Adrenal gland (tissue), 19 donors: ENCODE measurements around the gene IL12RB2. TPM values are rescaled to one million over a fixed set of nuclear protein-coding genes. Genes with fewer than 3 reads are reported as not detected.

Experiments
- DNase-seq, 7 donors: peaks; one replicate each; pipeline ENCODE4 v3.0.0-alpha.2; 2019 to 2020
- H3K27ac ChIP-seq, 5 donors: fragments of 200-600 bp; sonication (generic) in 4 of 5; 1 replicate in 3 of 5; 2 replicates in 2 of 5; pipeline versions ENCODE4 v1.5.1 to v1.8.0; 2016 to 2020; ENCODE audit warnings: mild to moderate bottlenecking in 1 of 5
- H3K27me3 ChIP-seq: fragments of 200-600 bp; 2 replicates; pipeline ENCODE4 v1.8.0; 2021
- H3K36me3 ChIP-seq, 2 donors: fragments of 200-600 bp; replicated peaks in 1 of 2; 1 replicate in 1 of 2; 2 replicates in 1 of 2; pipeline versions ENCODE4 v1.5.1 to v1.8.0; 2018 to 2022
- H3K4me1 ChIP-seq, 2 donors: fragments of 200-600 bp; replicated peaks in 1 of 2; 1 replicate in 1 of 2; 2 replicates in 1 of 2; pipeline versions ENCODE4 v1.5.1 to v1.8.0; 2018 to 2021
- H3K4me3 ChIP-seq, 4 donors: fragments of 200-600 bp; sonication (generic) in 3 of 4; one replicate each; pipeline ENCODE4 v1.5.1; 2016 to 2018
- H3K9me3 ChIP-seq, 3 donors: fragments of 200-600 bp; sonication (generic) in 1 of 3; replicated peaks in 1 of 3; 1 replicate in 2 of 3; 2 replicates in 1 of 3; pipeline versions ENCODE4 v1.5.1 to v1.8.0; 2016 to 2021
- CTCF ChIP-seq, 6 experiments: fragments of 450-650 bp in 4 of 6; fragments of 200-600 bp in 2 of 6; sonication (generic) in 1 of 6; IDR thresholded peaks; 1 replicate in 5 of 6; 2 replicates in 1 of 6; pipeline versions ENCODE4 v1.5.1 to v1.8.0; 2016 to 2021; ENCODE audit warnings: antibody characterized with exemption in 6 of 6, mild to moderate bottlenecking in 2 of 6, moderate library complexity in 1 of 6
- POLR2A ChIP-seq, 2 donors: fragments of 450-650 bp; IDR thresholded peaks; one replicate each; pipeline ENCODE4 v1.6.1; 2017; ENCODE audit warnings: antibody characterized with exemption in 2 of 2, mild to moderate bottlenecking in 2 of 2, moderate library complexity in 1 of 2
- WGBS, 4 donors: extraction: QIAGEN DNeasy Blood & Tissue Kit in 2 of 4; methylation state at CpG; one replicate each; pipeline versions ENCODE4 v1.1.5 to v1.1.7; 2013 to 2017; 5-methylcytosine and 5-hydroxymethylcytosine counted together
- intact Hi-C, 2 donors: fragments of 100-400 bp; cut with DNase I; formaldehyde crosslinking; loops; one replicate each; pipeline versions ENCODE4 v1.14.1 to v1.15.0; 2022 to 2023
- long read RNA-seq, 10 donors: library from polyadenylated mRNA in 3 of 10; unstranded in 2 of 10; stranded (forward) in 1 of 10; transcript quantifications; one replicate each; pipeline ENCODE4 v2.0.0 and lab custom pipeline, GENCODE V29; 2021 to 2026
- polyA plus RNA-seq, 3 donors: library from polyadenylated mRNA; stranded (reverse); fragments of 200-250 nt in 2 of 3; fragments of 350-450 nt in 1 of 3; fragmentation: Illumina TruSeq in 1 of 3; extraction: RNeasy Lipid Tissue Mini Kit (QIAGEN cat#74804) in 1 of 3; gene quantifications; one replicate each; pipeline ENCODE4 v1.2.3, GENCODE V29; 2013 to 2014
- total RNA-seq, 9 donors: library from RNA; depleted of rRNA in 4 of 9; stranded (reverse); fragments of >200 nt in 4 of 9; fragments of 120-200 nt in 1 of 9; fragmentation: NEBNext Ultra II Directional in 1 of 9; extraction: Animal tissue kit (Norgen Biotek cat#: 25700) in 1 of 9; gene quantifications; one replicate each; pipeline versions ENCODE4 v1.1.0 to v1.2.4, GENCODE V29; 2013 to 2023
- donor health status: healthy with polysubstance abuse.
- donor health status: Bipolar disorder and iron deficiency.
- donor health status: DM: yes; HTN: yes; CAD: no.
- donor health status: DM: no; HTN: no; CAD: no.
- donor health status: DM: no; HTN: no; CAD: no.
- donor health status: DM: yes; HTN: yes; CAD: no.

IL12RB2 gene
- total RNA-seq (1 to 10 TPM in 3 of 9 donors, under 1 TPM in 4, not detected in 2; 0.28 to 2.6 (median 0.81) TPM), polyA plus RNA-seq (under 1 TPM; 0.24 to 0.48 (median 0.34) TPM)
- long read RNA-seq, donor 1: 0 reads
- long read RNA-seq, donor 2: 0 reads
- long read RNA-seq, donor 3: 0 reads
- long read RNA-seq, donor 4: 0 reads
- long read RNA-seq, donor 5, partial matches to known transcripts: 0 of 1 reads
- long read RNA-seq, donor 5, other reads (novel, unspliced or antisense): 1 of 1 reads
- long read RNA-seq, donor 6: 0 reads
- long read RNA-seq, donor 7: 0 reads
- long read RNA-seq, donor 8: 0 reads
- long read RNA-seq, donor 9: 0 reads
- long read RNA-seq, donor 10: 0 reads

- 9 to 28% (median 13%) methylated on average over 23 to 75 of the region's 75 CpGs for WGBS, 4 donors
- DNase-seq: peak in 2 of 7 donors; percentile 3 to 10
- intact Hi-C loops: no loop called here
These were observed at the start of gene IL12RB2 for GRCh38 chr1:67307251-67308060. IL12RB2 (plus strand) TSS chr1:67307873; CDS start chr1:67320369, 12,496 bp downstream.

GRCh38 chr1:67261680-67262079 is 46.0 kb upstream of the IL12RB2 start:
- 39 to 68% (median 54%) methylated on average over 4 of the region's 4 CpGs for WGBS, 4 donors
- TF ChIP-seq CTCF (IDR thresholded peaks at IDR 0.05) (no peak), POLR2A (IDR thresholded peaks at IDR 0.05) (no peak)
- DNase-seq: no peak
- no peaks in the 10 kb centered on the region for H3K36me3 ChIP-seq
- H3K27me3 ChIP-seq: no peaks in the 10 kb centered on the region
- H3K9me3 ChIP-seq: no peaks in the 10 kb centered on the region
- H3K4me3 ChIP-seq: no peak overlapping the region
- H3K4me1 ChIP-seq: peaks cover 0 to 2% of the 10 kb centered on the region in 2 donors
- H3K27ac ChIP-seq: no peak overlapping the region
- intact Hi-C loops: no loop called here

More at GRCh38 chr1:67307251-67308060, at the start of gene IL12RB2:
- Histone ChIP-seq H3K9me3 (no peaks in the 10 kb centered on the region), H3K36me3 (no peaks in the 10 kb centered on the region), H3K27me3 (peaks cover 21% of the 10 kb centered on the region), H3K4me3 (peak within 1 kb of the TSS in 1 of 4 donors; percentile 64), H3K27ac (no peak within 1 kb of the TSS), H3K4me1 (peaks cover 0 to 11% of the 10 kb centered on the region in 2 donors)
- TF ChIP-seq POLR2A (IDR thresholded peaks at IDR 0.05) (no peak), CTCF (IDR thresholded peaks at IDR 0.05) (no peak)

- TF ChIP-seq POLR2A (IDR thresholded peaks at IDR 0.05) (no peak), CTCF (IDR thresholded peaks at IDR 0.05) (no peak)
- Histone ChIP-seq H3K4me1 (peaks cover 0 to 2% of the 10 kb centered on the region in 2 donors), H3K27ac (no peak overlapping the region), H3K36me3 (no peaks in the 10 kb centered on the region), H3K9me3 (no peaks in the 10 kb centered on the region), H3K4me3 (no peak overlapping the region), H3K27me3 (no peaks in the 10 kb centered on the region)
- DNase-seq: no peak
- WGBS, 4 donors: 84 to 91% (median 86%) methylated on average over 5 of the region's 5 CpGs
- intact Hi-C loops: no loop called here
These were observed 44.9 kb upstream of the IL12RB2 start for GRCh38 chr1:67262735-67263134.

GRCh38 chr1:67264152-67264551 is 43.5 kb upstream of the IL12RB2 start:
- H3K4me1 ChIP-seq: peaks cover 0 to 2% of the 10 kb centered on the region in 2 donors
- no peaks in the 10 kb centered on the region for H3K36me3 ChIP-seq
- no peak for DNase-seq
- intact Hi-C loops: no loop called here
- H3K27me3 ChIP-seq: no peaks in the 10 kb centered on the region
- H3K9me3 ChIP-seq: no peaks in the 10 kb centered on the region
- TF ChIP-seq POLR2A (IDR thresholded peaks at IDR 0.05) (no peak), CTCF (IDR thresholded peaks at IDR 0.05) (no peak)
- H3K27ac ChIP-seq: no peak overlapping the region
- no peak overlapping the region for H3K4me3 ChIP-seq
